ENCODE measurements around the gene PTPRM.

The PTPRM gene

DNA sequence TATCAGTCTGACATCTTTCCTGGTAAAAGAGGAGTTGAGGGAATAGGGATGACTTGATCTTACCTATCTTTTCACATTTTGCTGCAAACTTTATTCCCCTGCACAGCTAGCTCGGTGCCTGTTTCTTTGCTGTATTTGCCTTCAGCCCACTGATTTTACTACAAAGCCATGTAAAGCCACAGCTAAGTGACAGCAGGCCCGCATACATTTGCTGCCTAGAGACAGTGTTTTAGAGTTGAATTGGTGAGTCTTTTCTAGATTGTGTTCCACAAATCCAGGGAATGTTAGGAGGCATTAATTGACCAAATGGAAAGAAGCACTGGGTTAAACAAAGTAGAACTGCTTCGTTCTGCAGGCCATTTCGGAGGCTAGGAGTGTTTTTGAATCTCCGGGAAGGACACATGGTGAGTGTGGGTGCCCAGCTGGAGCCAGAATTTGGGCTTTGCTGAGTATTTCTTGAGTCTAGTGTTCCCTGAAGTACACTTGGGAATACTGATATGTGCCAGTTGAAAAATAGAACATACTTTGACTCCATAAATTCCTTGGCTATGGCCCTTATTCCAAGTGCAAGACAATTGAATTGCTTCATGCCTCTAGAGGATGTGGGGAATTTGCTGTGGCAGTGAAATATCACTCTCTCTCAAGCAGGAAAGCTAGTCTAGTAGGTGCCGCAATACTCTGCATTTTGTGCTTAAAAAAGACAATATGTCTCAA lies 329.8 kb downstream of the PTPRM start:
- DNase-seq (ENCODE audit: low read depth): no peak

DNA sequence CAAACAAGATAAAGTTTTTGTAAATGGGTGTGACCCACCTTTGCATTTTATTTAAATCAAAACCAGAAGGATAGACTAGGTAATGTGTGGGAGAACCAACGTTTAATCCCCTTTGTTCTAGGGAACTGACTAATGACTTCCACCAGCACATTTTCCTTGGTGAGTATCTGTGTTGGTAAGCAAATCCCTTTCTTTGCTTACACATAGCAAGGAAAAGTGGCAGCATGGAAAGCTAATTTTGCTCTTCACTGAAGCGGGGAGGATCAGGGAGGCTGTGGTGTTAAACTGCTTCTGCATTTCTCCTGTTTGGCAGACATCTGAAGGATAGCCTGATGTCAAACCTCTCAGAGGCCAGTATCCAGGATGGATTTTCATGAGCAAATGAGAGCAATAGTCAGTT lies 331.1 kb downstream of the PTPRM start:
- DNase-seq (ENCODE audit: low read depth): no peak

DNA sequence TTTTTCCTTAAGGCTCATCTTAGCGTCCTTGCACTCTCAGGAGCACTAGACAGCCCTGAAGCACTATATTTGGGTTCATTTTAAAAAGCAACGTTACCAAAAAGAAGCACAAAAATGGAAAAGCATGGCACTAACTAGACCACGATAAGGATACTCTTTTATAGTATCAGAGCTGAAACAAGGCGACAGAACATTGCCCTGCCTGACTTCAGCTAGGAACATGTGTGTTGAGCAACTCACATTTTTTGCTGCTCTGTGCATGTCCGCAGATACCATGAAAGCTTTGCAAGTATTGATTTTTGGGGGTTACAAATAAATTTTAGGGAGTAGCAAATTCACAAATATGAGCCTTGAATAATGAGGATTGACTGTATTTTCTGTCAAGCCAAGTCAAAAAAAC lies 332.0 kb downstream of the PTPRM start:
- DNase-seq (ENCODE audit: low read depth): no peak

DNA sequence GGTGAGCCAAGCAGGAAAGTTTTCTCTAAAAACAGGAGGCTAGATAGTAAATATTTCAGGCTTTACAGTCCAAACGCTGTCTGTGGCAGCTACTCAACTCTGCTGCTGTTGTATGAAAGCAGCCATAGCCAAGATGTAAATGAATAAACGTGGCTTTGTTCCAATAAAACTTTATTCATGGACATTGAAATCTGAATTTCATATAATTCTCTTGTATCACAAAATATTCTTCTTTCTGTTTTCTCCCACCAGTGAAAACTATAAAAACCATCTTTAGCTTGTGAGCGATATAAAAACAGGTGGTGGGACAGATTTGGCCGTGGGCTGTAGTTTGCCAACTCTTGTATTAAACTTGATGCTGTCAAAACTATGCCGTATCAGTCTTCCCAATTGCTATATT lies 333.0 kb downstream of the PTPRM start:
- no peak for DNase-seq (ENCODE audit: low read depth)

DNA sequence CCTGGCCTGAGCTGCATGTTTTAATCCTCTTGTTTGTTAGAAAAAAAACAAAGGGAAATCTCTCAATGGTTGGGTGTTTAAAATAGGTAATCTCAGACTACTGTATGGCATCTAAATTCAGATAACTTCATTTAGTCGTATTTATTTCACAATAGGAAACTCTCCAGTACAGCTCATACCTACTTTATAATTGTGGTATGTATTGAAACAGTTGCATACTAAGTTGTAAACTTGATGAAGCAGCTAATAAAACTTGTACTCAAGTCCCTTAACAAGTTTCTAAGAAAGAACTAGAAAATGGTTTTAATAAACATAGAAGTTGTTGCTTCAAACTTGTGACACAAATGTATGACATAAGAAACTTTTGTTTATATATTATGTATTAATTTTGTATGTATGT lies 334.5 kb downstream of the PTPRM start:
- DNase-seq (ENCODE audit: low read depth): no peak

DNA sequence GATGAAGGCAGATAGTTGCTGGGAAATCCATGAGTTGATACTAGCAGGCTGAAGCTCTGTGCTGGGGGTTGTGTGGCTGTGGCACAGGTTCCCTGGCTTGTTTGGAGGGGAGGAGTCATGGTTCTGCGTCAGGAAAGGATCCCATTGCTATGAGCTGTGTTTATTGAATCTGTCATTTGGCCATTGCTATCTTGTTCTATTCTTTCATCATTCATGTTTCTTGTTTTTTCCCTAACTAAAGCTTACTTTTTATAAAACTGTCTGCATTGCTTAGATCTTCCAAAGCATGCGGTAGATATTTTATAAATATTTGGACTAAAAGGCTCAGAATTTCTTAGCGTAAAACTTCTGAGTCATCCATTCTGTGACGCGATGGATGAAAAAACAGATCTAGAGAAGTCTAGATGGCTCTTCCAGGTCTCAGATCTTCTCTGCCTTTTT lies 335.3 kb downstream of the PTPRM start:
- DNase-seq (ENCODE audit: low read depth): no peak

DNA sequence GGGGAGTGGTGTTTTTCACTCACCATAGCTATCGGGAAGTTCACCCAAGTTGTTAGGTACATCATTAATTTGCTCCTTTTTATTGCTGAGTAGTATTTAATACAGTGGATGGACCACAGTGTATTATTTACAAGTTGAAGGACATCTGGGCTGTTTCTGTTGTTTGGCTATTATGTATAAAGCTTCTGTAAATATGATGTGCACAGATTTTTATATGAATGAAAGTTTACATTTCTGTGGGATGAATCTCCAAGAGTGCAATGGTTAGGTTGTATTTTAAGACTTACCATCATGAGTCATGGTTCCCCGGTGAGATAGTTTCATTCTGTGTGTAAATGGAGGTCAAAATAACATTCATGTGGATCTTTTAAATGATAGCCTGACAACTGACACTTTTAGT lies 337.4 kb downstream of the PTPRM start:
- DNase-seq (ENCODE audit: low read depth): no peak

DNA sequence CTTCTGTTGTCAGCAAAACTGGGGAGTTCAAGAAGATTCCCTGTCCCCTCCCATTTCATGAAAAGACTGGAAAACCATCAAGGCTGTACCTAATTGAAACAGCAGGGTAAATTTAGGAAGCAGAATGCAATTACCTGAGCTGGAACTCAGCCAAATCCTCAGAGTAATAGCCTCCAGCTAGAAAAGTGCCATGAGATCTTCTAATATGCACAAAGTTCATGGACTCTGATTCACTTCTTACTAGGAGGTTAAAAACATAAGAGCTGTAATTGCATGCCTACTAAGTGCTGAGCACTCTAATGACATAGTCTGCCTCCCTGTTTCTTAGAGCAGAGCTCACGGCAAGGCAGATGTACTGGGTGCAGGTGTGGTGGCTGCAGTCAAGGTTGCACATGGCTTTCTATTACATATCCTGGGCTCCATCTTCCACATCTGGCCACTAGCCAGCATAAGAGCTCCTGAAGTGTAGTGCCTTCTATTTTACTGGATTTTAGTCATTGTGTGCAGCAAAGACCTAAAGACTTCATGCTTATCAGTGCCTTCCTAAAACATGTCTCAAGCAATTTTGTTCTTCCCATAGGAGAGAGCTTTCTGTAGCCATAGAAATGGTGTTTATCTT lies 341.7 kb downstream of the PTPRM start:
- no peak for DNase-seq (ENCODE audit: low read depth)

DNA sequence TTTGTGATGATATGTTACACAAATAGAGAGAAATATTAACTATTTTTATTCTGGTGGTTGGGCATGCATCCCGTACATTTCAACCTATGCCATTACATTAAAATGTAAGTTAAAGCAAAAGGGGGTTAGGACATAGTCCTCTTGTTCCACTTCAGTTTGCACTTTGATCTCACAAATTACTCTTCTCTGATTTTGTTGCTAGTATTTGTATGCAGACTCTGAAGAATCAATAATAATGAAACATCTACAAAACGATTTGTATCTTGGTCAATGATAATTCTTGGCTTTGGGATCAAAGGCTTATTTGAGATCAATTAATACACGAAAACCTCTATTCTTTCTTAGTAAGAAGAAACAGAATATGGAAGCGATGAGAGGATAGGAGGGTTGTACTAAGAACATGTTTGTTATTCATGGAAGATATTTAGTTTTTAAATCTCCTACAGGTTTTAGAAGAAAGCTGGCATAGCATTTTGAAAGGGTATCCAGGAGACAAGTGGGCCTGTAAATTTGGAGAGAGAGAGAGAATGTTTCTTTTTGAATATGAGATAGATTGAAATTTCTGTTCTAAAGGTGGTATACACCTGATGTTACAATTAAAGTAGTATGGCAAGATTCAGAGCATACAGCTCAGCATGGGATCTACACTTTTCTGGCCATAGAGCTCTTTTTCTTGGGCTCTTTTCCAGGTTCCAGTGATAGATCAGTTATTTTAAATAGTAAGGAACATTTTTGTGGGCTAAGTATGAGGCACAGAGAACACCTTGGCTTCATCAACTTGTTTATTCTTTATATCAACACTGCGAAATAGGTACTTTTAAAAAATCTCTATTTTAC lies 347.9 kb downstream of the PTPRM start:
- no peak for DNase-seq (ENCODE audit: low read depth)

DNA sequence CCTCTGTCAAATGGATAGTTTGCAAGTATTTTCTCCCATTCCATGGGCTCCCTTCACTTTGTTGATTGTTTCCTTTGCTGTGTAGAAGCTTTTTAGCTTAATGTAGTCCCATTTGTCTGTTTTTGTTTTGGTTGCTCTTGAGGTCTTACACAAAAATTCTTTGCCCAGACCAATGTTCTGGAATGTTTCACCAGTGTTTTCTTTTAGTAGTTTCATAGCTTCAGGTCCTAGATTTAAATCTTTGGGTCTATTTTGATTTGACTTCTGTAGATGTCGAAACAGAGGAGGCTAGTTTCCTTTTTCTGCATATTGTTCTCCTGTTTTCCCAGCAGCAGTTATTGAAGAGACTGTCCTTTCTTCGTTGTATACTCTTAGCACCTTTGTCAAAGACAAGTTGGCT lies 351.6 kb downstream of the PTPRM start:
- no peak for DNase-seq (ENCODE audit: low read depth)

DNA sequence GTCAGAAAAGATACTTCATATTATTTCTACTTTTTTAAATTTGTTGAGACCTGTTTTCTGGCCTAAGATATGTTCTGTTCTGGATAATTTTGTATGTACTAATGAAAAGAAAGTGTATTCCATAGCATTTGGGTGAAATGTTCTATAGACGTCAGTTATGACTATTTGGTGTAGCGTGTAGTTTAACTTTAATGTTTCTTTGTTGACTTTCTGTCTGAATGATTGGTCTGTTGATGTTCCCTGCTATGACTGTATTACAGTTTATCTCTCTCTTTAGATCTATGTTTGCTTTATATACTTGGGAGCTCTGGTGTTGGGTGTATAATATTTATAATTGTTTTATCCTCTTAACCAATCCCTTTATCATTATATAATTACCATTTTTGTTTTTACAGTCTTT lies 352.4 kb downstream of the PTPRM start:
- DNase-seq (ENCODE audit: low read depth): no peak

DNA sequence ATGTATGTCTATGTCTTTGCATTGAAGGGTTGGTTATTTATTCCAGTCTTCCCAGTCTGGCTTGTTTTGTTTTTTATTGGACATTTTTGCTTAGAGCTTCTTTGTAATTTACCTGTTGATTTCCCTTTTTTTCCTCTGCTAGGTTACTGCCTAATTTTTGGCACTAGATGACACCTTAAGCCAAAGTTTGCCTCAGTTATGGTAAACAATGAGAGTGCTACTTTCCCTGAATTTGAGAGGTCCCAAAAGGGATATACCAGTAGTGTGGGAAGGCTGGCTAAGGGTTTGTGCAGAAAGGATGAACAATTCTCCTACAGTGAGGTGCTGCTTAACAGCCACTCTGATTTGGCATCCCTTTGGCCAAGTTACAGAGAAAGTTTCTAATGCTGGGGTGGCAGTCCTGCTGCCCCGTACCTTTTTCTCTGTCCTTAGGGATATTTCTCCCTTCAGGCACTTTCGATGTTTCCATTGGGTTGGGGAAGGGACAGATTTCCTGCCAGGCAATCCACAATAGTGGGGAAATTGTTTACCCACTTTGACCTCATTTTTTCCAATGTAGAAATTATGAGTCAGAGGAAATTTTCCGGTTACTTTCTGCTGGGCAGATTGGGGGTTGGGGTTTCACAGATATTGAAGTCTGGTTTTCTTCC lies 354.9 kb downstream of the PTPRM start:
- DNase-seq (ENCODE audit: low read depth): no peak

DNA sequence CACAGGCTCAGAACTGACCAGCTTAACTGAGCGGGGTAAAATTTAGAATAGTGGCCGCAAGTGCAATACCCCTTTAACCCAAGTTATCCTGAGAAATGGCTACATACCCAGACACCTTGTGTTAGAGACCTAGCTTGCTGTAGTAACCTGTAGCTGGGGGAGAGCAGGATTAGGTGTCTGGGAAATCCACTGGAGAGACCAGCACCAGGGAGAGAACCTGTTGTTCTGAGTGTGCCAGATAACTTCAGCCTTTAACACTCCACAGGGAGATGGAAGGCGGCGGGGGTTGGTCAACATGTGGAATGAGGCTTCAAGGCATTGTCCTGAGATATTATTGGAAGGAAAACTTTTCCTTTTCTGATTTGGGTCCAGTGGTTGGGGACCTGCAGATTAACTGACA lies 356.0 kb downstream of the PTPRM start:
- no peak for DNase-seq (ENCODE audit: low read depth)

DNA sequence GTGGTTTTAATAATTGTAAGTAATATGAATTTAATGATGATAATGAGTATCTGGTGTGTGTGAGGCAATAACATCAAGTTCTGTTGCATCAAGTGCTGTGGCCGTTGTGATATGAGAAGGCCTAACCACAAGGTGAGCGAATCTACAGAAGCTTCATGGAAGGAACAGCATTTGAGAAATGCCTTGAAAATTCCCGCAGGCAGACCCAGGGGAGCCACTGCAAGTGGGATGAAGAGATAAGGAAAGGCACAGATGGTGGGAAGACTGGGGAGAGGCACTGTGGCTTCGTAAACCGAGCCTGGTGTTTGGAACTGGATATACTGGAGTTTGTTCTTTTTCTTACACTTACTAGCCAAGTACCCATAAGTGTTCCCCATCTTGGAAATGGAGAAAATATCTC lies 357.5 kb downstream of the PTPRM start:
- no peak for DNase-seq (ENCODE audit: low read depth)

DNA sequence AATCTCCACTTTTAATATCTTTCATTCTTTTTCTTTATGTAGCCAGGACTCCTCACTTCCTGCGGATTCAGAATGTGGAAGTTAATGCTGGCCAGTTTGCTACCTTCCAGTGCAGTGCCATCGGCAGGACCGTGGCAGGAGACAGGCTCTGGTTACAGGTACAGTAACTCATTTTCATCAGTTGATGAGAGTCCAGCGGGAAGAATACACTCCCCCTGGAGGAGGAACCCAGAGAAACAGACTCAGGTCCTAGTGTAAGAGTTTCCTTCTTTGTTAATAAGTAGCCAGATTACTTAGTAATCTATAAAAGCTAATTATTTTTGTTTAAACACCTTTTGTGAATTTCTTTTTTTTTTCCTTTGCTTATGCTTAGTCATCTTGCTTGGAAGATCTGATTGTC lies 359.4 kb downstream of the PTPRM start:
- no peak for DNase-seq (ENCODE audit: low read depth)

DNA sequence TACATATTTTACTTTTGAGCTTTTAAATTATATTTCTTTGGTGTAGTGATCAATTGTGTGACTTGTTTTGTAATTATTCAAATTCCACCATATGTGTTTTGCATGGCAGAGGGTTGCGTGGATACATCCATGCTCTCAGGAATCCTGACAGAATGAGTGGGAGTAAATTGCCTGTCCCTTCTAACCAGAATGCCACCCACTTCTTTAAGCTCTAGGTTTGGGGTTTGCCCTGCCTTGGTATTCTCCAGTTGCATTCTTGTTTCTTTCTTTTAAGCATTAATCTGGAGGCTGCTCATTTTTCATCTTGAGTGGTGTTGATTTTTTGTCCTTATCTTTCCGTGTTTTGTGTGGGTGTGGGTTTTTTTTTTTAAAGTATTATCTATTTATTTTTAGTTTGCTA lies 360.0 kb downstream of the PTPRM start:
- DNase-seq (ENCODE audit: low read depth): no peak

DNA sequence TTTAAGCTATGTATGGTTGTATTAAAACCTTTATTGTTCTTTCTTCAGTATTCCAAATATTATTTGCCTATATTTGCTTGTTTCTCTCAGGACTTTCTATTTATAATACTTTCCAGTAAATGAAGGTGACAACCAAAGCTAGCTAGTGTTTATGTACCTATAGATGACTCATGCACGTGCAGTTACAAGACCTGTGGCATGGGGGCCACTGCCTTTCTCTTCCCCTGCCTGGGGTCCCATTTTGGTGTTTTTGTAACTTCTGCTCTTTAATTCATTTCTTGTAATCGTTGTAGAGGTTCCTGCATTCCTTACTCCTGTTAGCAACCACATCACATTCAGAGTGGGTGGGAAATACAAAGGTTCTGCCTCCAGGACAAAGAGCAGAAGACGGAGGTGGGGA lies 364.6 kb downstream of the PTPRM start:
- DNase-seq (ENCODE audit: low read depth): no peak

DNA sequence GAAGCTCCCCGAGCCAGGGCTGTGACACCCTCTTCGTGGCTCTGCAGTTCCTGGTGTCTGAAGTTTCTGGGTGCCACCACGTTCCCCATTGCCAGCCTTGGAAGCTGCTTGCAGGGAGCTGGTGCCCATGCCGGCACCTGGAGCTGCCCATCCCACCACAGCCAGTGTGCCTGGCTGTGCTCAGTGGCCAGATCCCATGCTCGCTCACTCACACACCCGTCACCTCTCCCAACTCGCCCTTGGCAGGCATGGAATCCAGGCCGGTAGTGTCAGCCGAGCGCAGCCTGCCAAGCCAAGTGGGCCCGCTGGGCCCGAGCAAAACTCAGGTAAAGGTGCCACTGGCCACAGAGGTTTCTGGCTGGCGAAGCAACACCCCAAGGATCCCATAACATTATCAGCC lies 370.2 kb downstream of the PTPRM start:
- DNase-seq (ENCODE audit: low read depth): no peak

DNA sequence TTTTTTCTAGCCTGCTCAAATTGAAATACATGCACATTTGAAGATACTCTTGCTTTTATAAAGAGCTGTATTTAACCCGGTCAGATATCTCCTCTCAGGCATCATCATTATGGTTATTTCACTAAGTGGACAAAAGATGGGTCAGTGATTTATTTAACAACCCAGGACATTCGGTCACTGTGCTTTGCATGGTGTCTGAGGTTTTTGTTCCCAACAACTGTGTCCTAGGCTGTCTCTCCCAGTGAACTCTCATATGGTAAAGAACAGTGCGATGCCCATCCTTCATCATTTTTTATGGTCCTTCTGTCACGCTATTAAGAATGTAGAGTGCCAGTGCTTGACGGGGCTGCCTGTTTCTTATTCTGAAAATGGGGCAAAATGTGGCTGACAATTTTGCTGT lies 372.4 kb downstream of the PTPRM start:
- DNase-seq (ENCODE audit: low read depth): no peak

DNA sequence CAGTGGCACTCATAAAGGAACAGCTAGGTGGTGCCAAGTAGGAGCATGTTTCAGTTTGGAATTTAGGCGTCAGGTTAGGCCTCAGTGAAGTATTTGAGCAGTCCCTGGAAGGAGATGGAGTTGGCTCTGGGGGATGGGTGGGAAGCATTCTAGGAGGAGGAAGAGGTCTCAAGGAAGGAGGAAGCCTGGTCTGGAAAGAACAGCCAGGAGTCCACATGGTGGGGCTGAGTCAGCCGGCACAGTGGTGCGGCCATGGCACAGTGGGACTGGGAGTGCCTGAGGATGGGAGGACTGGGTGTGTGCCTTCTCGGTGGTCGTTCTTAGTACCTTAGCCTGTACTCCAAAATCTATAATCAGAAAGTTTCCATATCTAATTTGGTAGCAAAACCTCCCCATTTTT lies 373.3 kb downstream of the PTPRM start:
- no peak for DNase-seq (ENCODE audit: low read depth)

DNA sequence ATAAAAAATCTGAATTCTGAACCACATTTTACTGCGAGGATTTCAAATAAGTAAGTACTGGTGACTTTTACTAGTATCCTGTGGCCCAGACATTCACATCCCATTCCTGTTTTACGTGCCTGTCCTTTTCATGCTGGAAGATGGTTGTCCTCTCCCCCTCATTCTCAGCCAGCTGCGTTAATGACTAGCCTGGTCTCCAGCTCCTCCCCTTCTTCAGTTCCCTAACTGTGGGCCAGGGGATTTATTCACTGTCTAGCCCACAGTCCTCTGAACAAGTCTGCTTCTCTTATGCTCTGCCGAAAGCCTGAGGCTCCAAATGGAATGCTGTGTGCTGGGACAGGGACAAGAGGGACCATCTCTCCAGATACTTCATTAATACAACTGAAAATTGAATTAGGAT lies 373.9 kb downstream of the PTPRM start:
- DNase-seq (ENCODE audit: low read depth): no peak

DNA sequence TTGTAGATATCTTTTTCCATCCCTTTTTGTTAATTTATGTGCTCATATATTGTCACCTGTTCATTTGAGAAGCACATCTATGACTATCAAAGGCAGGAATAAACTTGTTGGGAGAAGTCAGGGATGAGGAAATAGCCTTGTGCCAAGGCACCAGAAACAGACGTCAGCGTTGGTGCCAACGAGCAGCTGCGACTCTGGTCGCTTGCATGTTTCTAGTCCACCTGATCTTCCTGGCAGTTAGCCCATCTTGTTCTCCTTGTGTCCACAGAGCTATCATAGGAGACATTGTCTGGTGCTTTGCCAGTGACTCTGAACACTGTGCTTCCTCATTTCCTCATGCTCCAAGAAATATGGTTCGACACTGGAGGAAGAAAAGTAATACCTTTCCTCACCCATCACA lies 374.4 kb downstream of the PTPRM start:
- DNase-seq (ENCODE audit: low read depth): no peak

DNA sequence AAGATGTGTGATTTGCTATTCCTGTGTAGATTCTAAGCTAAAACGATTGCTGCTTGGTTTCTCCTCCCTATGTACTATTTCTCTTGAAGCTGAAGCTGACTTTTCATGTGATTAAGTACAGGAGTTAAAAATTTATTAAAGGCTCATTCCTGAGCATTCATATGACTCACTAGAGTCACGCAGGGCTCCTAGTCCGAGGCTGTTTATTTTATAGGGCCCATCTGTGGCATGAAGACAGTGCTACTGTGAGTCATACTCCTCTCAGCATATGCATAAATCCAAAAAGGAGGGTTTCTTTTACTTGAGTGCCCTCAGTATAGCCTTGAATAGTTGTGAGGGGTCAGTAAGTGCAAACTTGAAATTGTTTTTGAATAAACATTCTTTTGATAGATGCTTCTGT lies 378.8 kb downstream of the PTPRM start:
- DNase-seq (ENCODE audit: low read depth): no peak

Measured in stimulated activated CD8-positive, alpha-beta memory T cell treated with anti-CD3 and anti-CD28 coated beads, Interleukin-7, amount 100 ng/mL, for 24 hours (primary cell).